Duodenal mucosa (tissue), 2 donors: ENCODE data around the gene GSG1L2.

Source experiments
- H3K27ac ChIP-seq: one replicate; pipeline ENCODE4 v1.7.0; 2013; ENCODE audit warnings: low read depth, low read length
- H3K27me3 ChIP-seq, 2 donors: one replicate each; pipeline ENCODE4 v1.7.0; 2013; ENCODE audit warnings: low read length in 2 of 2, control low read depth in 1 of 2; ENCODE audit not compliant: insufficient read depth in 2 of 2, control insufficient read depth in 1 of 2
- H3K36me3 ChIP-seq, 2 donors: one replicate each; pipeline ENCODE4 v1.7.0; 2013; ENCODE audit warnings: low read length in 2 of 2, control low read depth in 1 of 2; ENCODE audit not compliant: insufficient read depth in 2 of 2, control insufficient read depth in 1 of 2
- H3K4me1 ChIP-seq, 2 donors: one replicate each; pipeline ENCODE4 v1.7.0; 2013; ENCODE audit warnings: low read length in 2 of 2, control low read depth in 1 of 2; ENCODE audit not compliant: insufficient read depth in 2 of 2, control insufficient read depth in 1 of 2
- H3K4me3 ChIP-seq, 2 donors: one replicate each; pipeline ENCODE4 v1.7.0; 2013; ENCODE audit warnings: low read length in 2 of 2, low read depth in 1 of 2
- H3K9ac ChIP-seq, 2 donors: one replicate each; pipeline ENCODE4 v1.7.0; 2013; ENCODE audit warnings: low read length in 2 of 2, low read depth in 1 of 2
- H3K9me3 ChIP-seq, 2 donors: one replicate each; pipeline ENCODE4 v1.7.0; 2013; ENCODE audit warnings: low read length in 2 of 2, control low read depth in 1 of 2; ENCODE audit not compliant: control insufficient read depth in 1 of 2

The GSG1L2 gene

GRCh38 chr17:9844153-9844552, 22.3 kb upstream of the GSG1L2 start:
- Histone ChIP-seq H3K9me3 (no peaks in the 10 kb centered on the region), H3K4me1 (peaks cover 0 to 6% of the 10 kb centered on the region in 2 donors), H3K9ac (no peak overlapping the region), H3K27me3 (no peaks in the 10 kb centered on the region), H3K27ac (no peak overlapping the region), H3K4me3 (no peak overlapping the region), H3K36me3 (no peaks in the 10 kb centered on the region)

- Histone ChIP-seq H3K27me3 (no peaks in the 10 kb centered on the region), H3K4me3 (no peak overlapping the region), H3K4me1 (peaks cover 0 to 6% of the 10 kb centered on the region in 2 donors), H3K36me3 (no peaks in the 10 kb centered on the region), H3K27ac (no peak overlapping the region), H3K9me3 (no peaks in the 10 kb centered on the region), H3K9ac (no peak overlapping the region)
Measured at GRCh38 chr17:9843152-9844010, 21.5 kb upstream of the GSG1L2 start.

GRCh38 chr17:9842057-9842758, 20.3 kb upstream of the GSG1L2 start:
- Histone ChIP-seq H3K9ac (no peak overlapping the region), H3K4me3 (no peak overlapping the region), H3K27me3 (no peaks in the 10 kb centered on the region), H3K9me3 (no peaks in the 10 kb centered on the region), H3K27ac (no peak overlapping the region), H3K4me1 (peaks cover 0 to 6% of the 10 kb centered on the region in 2 donors), H3K36me3 (no peaks in the 10 kb centered on the region)

- no peaks in the 10 kb centered on the region for H3K27me3 ChIP-seq
- H3K9me3 ChIP-seq, result no peaks in the 10 kb centered on the region
- H3K4me1 ChIP-seq, result peaks cover 0 to 6% of the 10 kb centered on the region in 2 donors
- no peak overlapping the region for H3K27ac ChIP-seq
- no peak overlapping the region for H3K9ac ChIP-seq
- no peaks in the 10 kb centered on the region for H3K36me3 ChIP-seq
- H3K4me3 ChIP-seq, result no peak overlapping the region
Measured at GRCh38 chr17:9839433-9839832, 17.6 kb upstream of the GSG1L2 start.

- Histone ChIP-seq H3K27ac (no peak overlapping the region), H3K4me1 (peaks cover 0 to 6% of the 10 kb centered on the region in 2 donors), H3K9me3 (no peaks in the 10 kb centered on the region), H3K9ac (no peak overlapping the region), H3K36me3 (no peaks in the 10 kb centered on the region), H3K27me3 (no peaks in the 10 kb centered on the region), H3K4me3 (no peak overlapping the region)
Measured at GRCh38 chr17:9837551-9838471, 15.9 kb upstream of the GSG1L2 start.

GRCh38 chr17:9833922-9834321, 12.0 kb upstream of the GSG1L2 start:
- Histone ChIP-seq H3K27ac (no peak overlapping the region), H3K27me3 (no peaks in the 10 kb centered on the region), H3K9ac (no peak overlapping the region), H3K4me1 (peaks cover 0 to 6% of the 10 kb centered on the region in 2 donors), H3K4me3 (no peak overlapping the region), H3K9me3 (no peaks in the 10 kb centered on the region), H3K36me3 (no peaks in the 10 kb centered on the region)

- H3K27ac ChIP-seq, result no peak overlapping the region
- no peaks in the 10 kb centered on the region for H3K36me3 ChIP-seq
- no peaks in the 10 kb centered on the region for H3K9me3 ChIP-seq
- H3K4me3 ChIP-seq, result no peak overlapping the region
- no peak overlapping the region for H3K9ac ChIP-seq
- H3K27me3 ChIP-seq, result no peaks in the 10 kb centered on the region
- H3K4me1 ChIP-seq, result peaks cover 0 to 6% of the 10 kb centered on the region in 2 donors
Measured at GRCh38 chr17:9830711-9831110, 8.8 kb upstream of the GSG1L2 start.

GRCh38 chr17:9829343-9829742, 7.5 kb upstream of the GSG1L2 start:
- Histone ChIP-seq H3K9me3 (no peaks in the 10 kb centered on the region), H3K27me3 (no peaks in the 10 kb centered on the region), H3K4me3 (no peak overlapping the region), H3K27ac (no peak overlapping the region), H3K9ac (no peak overlapping the region), H3K36me3 (no peaks in the 10 kb centered on the region), H3K4me1 (peaks cover 0 to 6% of the 10 kb centered on the region in 2 donors)

- Histone ChIP-seq H3K36me3 (no peaks in the 10 kb centered on the region), H3K4me1 (peaks cover 0 to 6% of the 10 kb centered on the region in 2 donors), H3K27ac (no peak overlapping the region), H3K4me3 (no peak overlapping the region), H3K9ac (no peak overlapping the region), H3K27me3 (no peaks in the 10 kb centered on the region), H3K9me3 (no peaks in the 10 kb centered on the region)
Measured at GRCh38 chr17:9828296-9829295, 6.7 kb upstream of the GSG1L2 start.
